ENCODE results near the gene NFATC2. TPM values are rescaled to one million over a fixed set of nuclear protein-coding genes. Genes with fewer than 3 reads are reported as not detected.

Gene NFATC2
- total and polyA plus RNA-seq, 2 of the 8 experiments (the other 6 are each of a cell fraction or from before 2014, with no cell fraction given): 0.27 to 0.91 TPM

- POLR2A ChIA-PET (ENCODE audit: partially characterized antibody): interaction anchor here (1.0 kb wide), 1 partner anchor 9 kb away, joined by 3 read pairs; no protein-coding TSS in a partner anchor
- Histone ChIP-seq H2BK12ac (ENCODE audit: low read depth, low read length) (no peak overlapping the region), H2AK5ac (ENCODE audit: low read depth, low read length) (no peak overlapping the region), H3K4me3 (ENCODE audit: extremely low read depth in 1 of 4, insufficient read depth in 2 of 4, low read depth in 3 of 4, low read length in 4 of 4) (no peak overlapping the region), H4K8ac (ENCODE audit: extremely low read depth, insufficient read depth, low read length) (peak overlapping the region; percentile 14; the same call in 1 of the 2 replicates), H2BK20ac (ENCODE audit: low read length) (no peak overlapping the region), H4K5ac (ENCODE audit: insufficient read length, low read depth, low read length) (no peak overlapping the region), H3K56ac (replicated peaks; ENCODE audit: insufficient read length, low read depth, low read length) (no peak overlapping the region), H3K23ac (ENCODE audit: insufficient read length) (no peak overlapping the region), H3K14ac (ENCODE audit: insufficient read length) (no peak overlapping the region), H3K9ac (replicated peaks in 1 of 4; ENCODE audit: extremely low read depth in 1 of 4, low read depth in 3 of 4, low read length in 3 of 4) (no peak overlapping the region), H2BK5ac (ENCODE audit: low read depth, low read length) (no peak overlapping the region), H3K4me2 (ENCODE audit: insufficient read depth in 1 of 2, low read depth in 2 of 2, low read length in 2 of 2) (no peak overlapping the region), H2BK15ac (ENCODE audit: low read length) (no peak overlapping the region), H3K4me1 (replicated peaks in 1 of 4; ENCODE audit: control insufficient read depth in 3 of 4, insufficient read depth in 4 of 4, low read length in 3 of 4) (no peaks in the 10 kb centered on the region), H3K9me3 (ENCODE audit: insufficient read depth in 2 of 2, low read depth in 1 of 2, low read length in 1 of 2) (no peaks in the 10 kb centered on the region), H2AFZ (ENCODE audit: low read length) (no peak overlapping the region), H3K18ac (ENCODE audit: extremely low read depth, low read length) (no peak overlapping the region), H3K23me2 (ENCODE audit: low read depth, low read length) (peaks cover 2% of the 10 kb centered on the region; the same call in 1 of the 2 replicates), H4K20me1 (replicated peaks in 1 of 2; ENCODE audit: control insufficient read depth in 1 of 2, insufficient read depth in 2 of 2, low read length in 2 of 2) (no peaks in the 10 kb centered on the region), H4K91ac (replicated peaks; ENCODE audit: insufficient read length, low read length) (no peak overlapping the region), H3K27ac (ENCODE audit: low read depth, low read length) (no peak overlapping the region), H3K4ac (replicated peaks; ENCODE audit: insufficient read length, low read depth, low read length) (no peak overlapping the region), H3K27me3 (replicated peaks in 1 of 4; ENCODE audit: control insufficient read depth in 3 of 4, extremely low read depth in 1 of 4, insufficient read depth in 3 of 4, low read length in 3 of 4) (peaks cover 0 to 3% (median 0%) of the 10 kb centered on the region in 4 experiments; a peak in 2 of 7 replicates), H3K79me1 (ENCODE audit: low read depth, low read length) (no peaks in the 10 kb centered on the region), H2BK120ac (replicated peaks; ENCODE audit: low read depth, low read length) (no peak overlapping the region), H3K79me2 (ENCODE audit: control insufficient read depth in 1 of 2, insufficient read depth in 2 of 2, low read length in 2 of 2) (no peaks in the 10 kb centered on the region), H3K36me3 (ENCODE audit: control insufficient read depth in 2 of 4, insufficient read depth in 4 of 4, low read length in 3 of 4) (no peaks in the 10 kb centered on the region; a peak in 1 of 8 replicates)
- WGBS, 2 experiments (ENCODE audit: extremely low coverage in 1 of 2, insufficient coverage in 1 of 2, insufficient read length in 1 of 2, insufficient replicate concordance in 2 of 2, low coverage in 1 of 2, low lambda C conversion rate in 2 of 2, missing lambda C conversion rate in 1 of 2): 81% methylated on average over 8 of the region's 8 CpGs; no CpG with 5 or more reads in 1 of the 2 experiments
- CTCF ChIA-PET (ENCODE audit: partially characterized antibody): interaction anchor here (0.9 to 2.4 kb wide), 3 partner anchors 18 to 358 kb away, joined by 3 to 8 read pairs (median 3); no protein-coding TSS in a partner anchor
- FAIRE-seq (no peak), DNase-seq (ENCODE audit: low read depth in 1 of 2, low spot score in 2 of 2) (no peak)
- TF ChIP-seq CREB1 (IDR thresholded peaks at IDR 0.05): no peak
- no peak for TF ChIP-seq TBP (IDR thresholded peaks at IDR 0.05; ENCODE audit: low read depth, low read length)
- no peak for TF ChIP-seq GABPA (IDR thresholded peaks at IDR 0.05; ENCODE audit: borderline replicate concordance, insufficient read depth, low read length)
- no peak for TF ChIP-seq HDAC2 (IDR thresholded peaks at IDR 0.05; ENCODE audit: borderline replicate concordance in 1 of 2, low read depth in 2 of 2, low read length in 2 of 2)
- TF ChIP-seq MAFK (IDR thresholded peaks at IDR 0.05; ENCODE audit: low read depth, low read length): no peak
- TF ChIP-seq CTBP2 (IDR thresholded peaks at IDR 0.05; ENCODE audit: borderline replicate concordance, insufficient read depth, insufficient read length, low read length): no peak
- no peak for TF ChIP-seq KDM5A (IDR thresholded peaks at IDR 0.05; ENCODE audit: low read length)
- no peak for TF ChIP-seq POU5F1 (IDR thresholded peaks at IDR 0.05; ENCODE audit: low read depth, low read length)
- no peak for TF ChIP-seq SP1 (IDR thresholded peaks at IDR 0.05; ENCODE audit: low read depth, low read length)
- no peak for TF ChIP-seq RBBP5 (IDR thresholded peaks at IDR 0.05; ENCODE audit: borderline replicate concordance, low read depth, low read length)
- TF ChIP-seq NANOG (IDR thresholded peaks at IDR 0.05; ENCODE audit: insufficient read depth, low read depth, low read length, poor library complexity, severe bottlenecking): no peak
Measured at GRCh38 chr20:51345601-51346101, 196.9 kb downstream of the NFATC2 start.
